ENCODE results near the gene PLPPR1. TPM values are rescaled to one million over a fixed set of nuclear protein-coding genes. Genes with fewer than 3 reads are reported as not detected.
"Not testable (repeated sequence)": the region's sequence is repeated elsewhere in the genome, so short reads cannot be mapped to it uniquely, and the experiment has no call there.

The PLPPR1 gene
- total RNA-seq, 1 donor from 2014 or later: 6.3 TPM

DNA sequence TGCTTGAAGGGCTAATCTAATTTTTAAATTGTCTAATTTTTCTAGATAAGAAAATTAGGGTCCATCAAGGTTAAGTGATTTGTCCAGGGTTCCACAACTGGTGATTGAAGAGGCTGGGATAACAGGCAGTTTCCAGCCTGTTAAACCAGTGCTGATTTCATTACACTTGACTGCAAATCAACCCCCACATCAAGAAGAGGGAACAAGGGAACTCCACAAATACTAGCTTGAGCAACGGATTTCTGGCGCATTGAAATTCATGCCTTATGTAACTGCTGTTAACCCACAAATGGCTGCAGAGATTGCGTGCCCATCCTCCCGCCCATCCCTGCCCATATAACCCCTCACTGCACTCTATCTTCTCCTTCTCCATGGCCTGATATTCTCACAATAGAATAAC, 10.0 kb downstream of the PLPPR1 start:
- no peak overlapping the region for H3K4me3 ChIP-seq (ENCODE audit: low read length in 3 of 3)
- no peaks in the 10 kb centered on the region for H3K4me1 ChIP-seq (ENCODE audit: control insufficient read depth in 3 of 3, insufficient read depth in 3 of 3, low read length in 3 of 3)

GRCh38 chr9:101039581-101039980, 11.1 kb downstream of the PLPPR1 start:
- not testable (repeated sequence) for H3K9ac ChIP-seq (ENCODE audit: low read depth in 1 of 3, low read length in 3 of 3); H3K9me3 ChIP-seq (ENCODE audit: control insufficient read depth in 3 of 3, low read length in 3 of 3); H3K27me3 ChIP-seq (ENCODE audit: control insufficient read depth in 3 of 3, insufficient read depth in 3 of 3, low read length in 3 of 3); H3K36me3 ChIP-seq (ENCODE audit: control insufficient read depth in 3 of 3, insufficient read depth in 3 of 3, low read length in 3 of 3); H3K4me3 ChIP-seq (ENCODE audit: low read length in 3 of 3); H3K27ac ChIP-seq (ENCODE audit: low read depth, low read length); H3K4me1 ChIP-seq (ENCODE audit: control insufficient read depth in 3 of 3, insufficient read depth in 3 of 3, low read length in 3 of 3)

More for the DNA sequence above, 10.0 kb downstream of the PLPPR1 start:
- peaks cover 0 to 2% (median 0%) of the 10 kb centered on the region in 3 donors for H3K27me3 ChIP-seq (ENCODE audit: control insufficient read depth in 3 of 3, insufficient read depth in 3 of 3, low read length in 3 of 3)
- no peaks in the 10 kb centered on the region for H3K36me3 ChIP-seq (ENCODE audit: control insufficient read depth in 3 of 3, insufficient read depth in 3 of 3, low read length in 3 of 3)
- H3K27ac ChIP-seq (ENCODE audit: low read depth, low read length): no peak overlapping the region
- no peaks in the 10 kb centered on the region for H3K9me3 ChIP-seq (ENCODE audit: control insufficient read depth in 3 of 3, low read length in 3 of 3)
- H3K9ac ChIP-seq (ENCODE audit: low read depth in 1 of 3, low read length in 3 of 3): no peak overlapping the region

GRCh38 chr9:101047848-101048397, 19.4 kb downstream of the PLPPR1 start:
- no peak overlapping the region for H3K9ac ChIP-seq (ENCODE audit: low read depth in 1 of 3, low read length in 3 of 3)
- H3K4me3 ChIP-seq (ENCODE audit: low read length in 3 of 3): no peak overlapping the region
- H3K36me3 ChIP-seq (ENCODE audit: control insufficient read depth in 3 of 3, insufficient read depth in 3 of 3, low read length in 3 of 3): no peaks in the 10 kb centered on the region
- H3K27ac ChIP-seq (ENCODE audit: low read depth, low read length): no peak overlapping the region
- H3K9me3 ChIP-seq (ENCODE audit: control insufficient read depth in 3 of 3, low read length in 3 of 3): no peaks in the 10 kb centered on the region
- H3K27me3 ChIP-seq (ENCODE audit: control insufficient read depth in 3 of 3, insufficient read depth in 3 of 3, low read length in 3 of 3): no peaks in the 10 kb centered on the region
- H3K4me1 ChIP-seq (ENCODE audit: control insufficient read depth in 3 of 3, insufficient read depth in 3 of 3, low read length in 3 of 3): no peaks in the 10 kb centered on the region

DNA sequence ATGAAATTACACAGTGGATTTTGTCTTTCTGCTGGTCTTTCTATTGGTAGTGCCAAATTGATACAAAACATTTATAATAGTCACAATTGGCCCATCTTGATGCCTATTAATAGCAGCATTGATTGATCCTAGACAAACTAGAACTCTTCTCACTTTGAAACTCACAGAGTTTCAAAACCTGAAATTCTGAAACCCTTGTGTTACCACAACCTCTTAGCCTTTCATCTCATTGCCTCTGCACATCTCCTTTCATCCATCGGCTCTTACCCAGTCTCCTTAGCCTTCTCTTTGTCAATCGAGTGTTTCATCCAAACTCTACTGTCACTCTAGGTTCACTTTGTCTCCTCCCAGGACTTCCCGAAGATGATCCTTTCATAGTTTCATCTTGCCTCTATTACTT, 22.1 kb downstream of the PLPPR1 start:
- Histone ChIP-seq H3K36me3 (ENCODE audit: control insufficient read depth in 3 of 3, insufficient read depth in 3 of 3, low read length in 3 of 3) (no peaks in the 10 kb centered on the region), H3K27me3 (ENCODE audit: control insufficient read depth in 3 of 3, insufficient read depth in 3 of 3, low read length in 3 of 3) (no peaks in the 10 kb centered on the region), H3K4me1 (ENCODE audit: control insufficient read depth in 3 of 3, insufficient read depth in 3 of 3, low read length in 3 of 3) (no peaks in the 10 kb centered on the region), H3K9ac (ENCODE audit: low read depth in 1 of 3, low read length in 3 of 3) (no peak overlapping the region), H3K9me3 (ENCODE audit: control insufficient read depth in 3 of 3, low read length in 3 of 3) (no peaks in the 10 kb centered on the region), H3K4me3 (ENCODE audit: low read length in 3 of 3) (no peak overlapping the region), H3K27ac (ENCODE audit: low read depth, low read length) (no peak overlapping the region)

DNA sequence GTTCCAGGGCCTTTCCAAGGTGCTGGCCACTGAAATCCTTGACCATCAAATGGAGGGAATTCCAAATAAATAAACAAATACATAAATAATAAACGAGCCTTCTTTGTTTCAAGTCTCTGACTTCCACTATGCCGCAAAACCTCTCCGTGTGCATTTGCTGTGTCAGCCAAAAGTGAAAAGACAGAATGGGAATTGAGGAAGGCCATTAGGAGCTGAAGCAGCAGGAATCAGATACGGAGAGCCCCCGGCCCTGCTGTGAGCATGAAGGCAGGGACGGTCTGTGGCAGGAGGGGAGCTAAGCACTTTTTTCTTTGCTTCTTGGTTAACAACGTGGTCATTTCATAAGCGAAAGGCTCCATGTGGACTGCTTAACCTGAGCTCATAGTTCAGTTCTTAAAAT, 26.1 kb downstream of the PLPPR1 start:
- H3K27ac ChIP-seq (ENCODE audit: low read depth, low read length): no peak overlapping the region
- H3K4me1 ChIP-seq (ENCODE audit: control insufficient read depth in 3 of 3, insufficient read depth in 3 of 3, low read length in 3 of 3): no peaks in the 10 kb centered on the region
- H3K36me3 ChIP-seq (ENCODE audit: control insufficient read depth in 3 of 3, insufficient read depth in 3 of 3, low read length in 3 of 3): no peaks in the 10 kb centered on the region
- H3K9me3 ChIP-seq (ENCODE audit: control insufficient read depth in 3 of 3, low read length in 3 of 3): no peaks in the 10 kb centered on the region
- H3K4me3 ChIP-seq (ENCODE audit: low read length in 3 of 3): no peak overlapping the region
- no peaks in the 10 kb centered on the region for H3K27me3 ChIP-seq (ENCODE audit: control insufficient read depth in 3 of 3, insufficient read depth in 3 of 3, low read length in 3 of 3)
- no peak overlapping the region for H3K9ac ChIP-seq (ENCODE audit: low read depth in 1 of 3, low read length in 3 of 3)

DNA sequence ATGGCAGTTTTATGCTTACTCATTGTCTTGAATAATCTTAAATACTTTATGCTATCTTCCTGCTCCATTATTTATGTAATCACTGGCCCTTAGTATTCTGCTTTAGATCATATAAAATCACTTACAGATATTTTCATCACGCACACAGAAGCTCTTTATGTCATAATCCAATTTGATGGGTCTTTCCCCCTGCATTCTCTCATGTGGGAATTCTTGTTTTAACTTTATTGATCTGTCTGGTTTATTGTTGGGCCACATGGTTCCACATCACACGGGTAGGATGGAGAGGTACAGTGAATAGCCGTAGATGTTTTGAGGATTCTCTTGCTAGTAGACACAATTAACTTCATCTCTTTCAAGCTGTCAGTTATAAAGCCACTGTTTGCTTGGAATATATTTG, 27.0 kb downstream of the PLPPR1 start:
- H3K4me1 ChIP-seq (ENCODE audit: control insufficient read depth in 3 of 3, insufficient read depth in 3 of 3, low read length in 3 of 3): no peaks in the 10 kb centered on the region
- no peaks in the 10 kb centered on the region for H3K27me3 ChIP-seq (ENCODE audit: control insufficient read depth in 3 of 3, insufficient read depth in 3 of 3, low read length in 3 of 3)
- H3K27ac ChIP-seq (ENCODE audit: low read depth, low read length): no peak overlapping the region
- no peaks in the 10 kb centered on the region for H3K36me3 ChIP-seq (ENCODE audit: control insufficient read depth in 3 of 3, insufficient read depth in 3 of 3, low read length in 3 of 3)
- no peak overlapping the region for H3K4me3 ChIP-seq (ENCODE audit: low read length in 3 of 3)
- H3K9me3 ChIP-seq (ENCODE audit: control insufficient read depth in 3 of 3, low read length in 3 of 3): no peaks in the 10 kb centered on the region
- no peak overlapping the region for H3K9ac ChIP-seq (ENCODE audit: low read depth in 1 of 3, low read length in 3 of 3)

GRCh38 chr9:101062686-101063085, 34.2 kb downstream of the PLPPR1 start:
- no peaks in the 10 kb centered on the region for H3K4me1 ChIP-seq (ENCODE audit: control insufficient read depth in 3 of 3, insufficient read depth in 3 of 3, low read length in 3 of 3)
- no peak overlapping the region for H3K9ac ChIP-seq (ENCODE audit: low read depth in 1 of 3, low read length in 3 of 3)
- no peak overlapping the region for H3K27ac ChIP-seq (ENCODE audit: low read depth, low read length)
- no peaks in the 10 kb centered on the region for H3K9me3 ChIP-seq (ENCODE audit: control insufficient read depth in 3 of 3, low read length in 3 of 3)
- H3K4me3 ChIP-seq (ENCODE audit: low read length in 3 of 3): no peak overlapping the region
- no peaks in the 10 kb centered on the region for H3K27me3 ChIP-seq (ENCODE audit: control insufficient read depth in 3 of 3, insufficient read depth in 3 of 3, low read length in 3 of 3)
- H3K36me3 ChIP-seq (ENCODE audit: control insufficient read depth in 3 of 3, insufficient read depth in 3 of 3, low read length in 3 of 3): no peaks in the 10 kb centered on the region

- H3K9ac ChIP-seq (ENCODE audit: low read depth in 1 of 3, low read length in 3 of 3): no peak overlapping the region
- H3K27ac ChIP-seq (ENCODE audit: low read depth, low read length): no peak overlapping the region
- H3K4me3 ChIP-seq (ENCODE audit: low read length in 3 of 3): no peak overlapping the region
- H3K4me1 ChIP-seq (ENCODE audit: control insufficient read depth in 3 of 3, insufficient read depth in 3 of 3, low read length in 3 of 3): no peaks in the 10 kb centered on the region
- no peaks in the 10 kb centered on the region for H3K36me3 ChIP-seq (ENCODE audit: control insufficient read depth in 3 of 3, insufficient read depth in 3 of 3, low read length in 3 of 3)
- no peaks in the 10 kb centered on the region for H3K9me3 ChIP-seq (ENCODE audit: control insufficient read depth in 3 of 3, low read length in 3 of 3)
- no peaks in the 10 kb centered on the region for H3K27me3 ChIP-seq (ENCODE audit: control insufficient read depth in 3 of 3, insufficient read depth in 3 of 3, low read length in 3 of 3)
Measured at GRCh38 chr9:101063192-101063591, 34.7 kb downstream of the PLPPR1 start.

DNA sequence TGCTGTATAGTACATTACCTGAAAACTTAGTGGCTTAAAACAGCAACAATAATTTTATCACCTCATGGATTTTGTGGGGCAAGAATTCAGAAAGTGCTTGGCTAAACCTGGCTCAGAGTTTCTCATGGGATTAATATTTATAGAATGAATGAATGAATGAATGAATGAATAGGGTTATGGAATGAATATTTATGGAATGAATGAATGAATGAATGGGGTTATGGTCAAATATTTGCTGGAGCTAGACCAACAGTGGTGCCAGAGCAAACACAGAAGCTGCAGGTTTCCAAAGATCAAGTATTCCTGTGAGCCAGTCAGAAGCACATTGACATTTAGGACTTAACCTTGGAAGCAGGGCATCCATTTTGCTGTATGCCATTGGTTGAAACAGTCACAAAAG, 35.7 kb downstream of the PLPPR1 start:
- Histone ChIP-seq H3K9ac (ENCODE audit: low read depth in 1 of 3, low read length in 3 of 3) (no peak overlapping the region), H3K4me3 (ENCODE audit: low read length in 3 of 3) (no peak overlapping the region), H3K27ac (ENCODE audit: low read depth, low read length) (no peak overlapping the region), H3K9me3 (ENCODE audit: control insufficient read depth in 3 of 3, low read length in 3 of 3) (no peaks in the 10 kb centered on the region), H3K27me3 (ENCODE audit: control insufficient read depth in 3 of 3, insufficient read depth in 3 of 3, low read length in 3 of 3) (no peaks in the 10 kb centered on the region), H3K36me3 (ENCODE audit: control insufficient read depth in 3 of 3, insufficient read depth in 3 of 3, low read length in 3 of 3) (no peaks in the 10 kb centered on the region), H3K4me1 (ENCODE audit: control insufficient read depth in 3 of 3, insufficient read depth in 3 of 3, low read length in 3 of 3) (no peaks in the 10 kb centered on the region)

GRCh38 chr9:101065930-101066329, 37.4 kb downstream of the PLPPR1 start:
- Histone ChIP-seq H3K27ac (ENCODE audit: low read depth, low read length) (no peak overlapping the region), H3K9ac (ENCODE audit: low read depth in 1 of 3, low read length in 3 of 3) (no peak overlapping the region), H3K4me3 (ENCODE audit: low read length in 3 of 3) (no peak overlapping the region), H3K4me1 (ENCODE audit: control insufficient read depth in 3 of 3, insufficient read depth in 3 of 3, low read length in 3 of 3) (no peaks in the 10 kb centered on the region), H3K27me3 (ENCODE audit: control insufficient read depth in 3 of 3, insufficient read depth in 3 of 3, low read length in 3 of 3) (no peaks in the 10 kb centered on the region), H3K36me3 (ENCODE audit: control insufficient read depth in 3 of 3, insufficient read depth in 3 of 3, low read length in 3 of 3) (no peaks in the 10 kb centered on the region), H3K9me3 (ENCODE audit: control insufficient read depth in 3 of 3, low read length in 3 of 3) (no peaks in the 10 kb centered on the region)

DNA sequence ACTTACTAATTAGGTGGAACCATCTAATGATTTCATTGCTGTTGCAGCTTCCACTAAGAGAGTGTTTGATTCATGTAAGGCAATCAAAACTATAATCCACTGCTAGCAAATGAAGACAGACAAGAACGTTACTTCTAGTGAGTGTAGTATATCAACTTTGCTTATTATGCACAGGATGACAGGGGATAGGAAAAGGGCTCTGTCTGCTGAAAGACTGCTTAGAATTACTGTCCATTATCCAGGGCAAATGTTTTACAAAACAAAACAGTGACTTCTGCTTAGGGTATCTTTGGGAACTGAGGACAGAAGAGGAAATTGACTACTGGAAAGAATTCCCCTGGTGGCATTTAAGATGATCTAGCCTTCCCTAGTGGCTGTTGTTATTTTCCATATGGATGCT, 40.2 kb downstream of the PLPPR1 start:
- Histone ChIP-seq H3K4me3 (ENCODE audit: low read length in 3 of 3) (no peak overlapping the region), H3K9ac (ENCODE audit: low read depth in 1 of 3, low read length in 3 of 3) (no peak overlapping the region)

More for the DNA sequence above, 40.2 kb downstream of the PLPPR1 start:
- Histone ChIP-seq H3K27me3 (ENCODE audit: control insufficient read depth in 3 of 3, insufficient read depth in 3 of 3, low read length in 3 of 3) (no peaks in the 10 kb centered on the region), H3K4me1 (ENCODE audit: control insufficient read depth in 3 of 3, insufficient read depth in 3 of 3, low read length in 3 of 3) (no peaks in the 10 kb centered on the region), H3K9me3 (ENCODE audit: control insufficient read depth in 3 of 3, low read length in 3 of 3) (no peaks in the 10 kb centered on the region), H3K27ac (ENCODE audit: low read depth, low read length) (no peak overlapping the region), H3K36me3 (ENCODE audit: control insufficient read depth in 3 of 3, insufficient read depth in 3 of 3, low read length in 3 of 3) (no peaks in the 10 kb centered on the region)
